H1 (cell line): ENCODE data around the gene FBXW10B. TPM values are rescaled to one million over a fixed set of nuclear protein-coding genes. Genes with fewer than 3 reads are reported as not detected.

Experiments used
- CTCF ChIA-PET: fragments of 300-600 bp; sonication (Branson Sonifier 250); formaldehyde crosslinking; loops from one replicate; lab custom pipeline; 2021; ENCODE audit not compliant: partially characterized antibody; lab: Charles Lee
- POLR2A ChIA-PET: fragments of 300-600 bp; sonication (Branson Sonifier 250); formaldehyde crosslinking; loops from one replicate; lab custom pipeline; 2021; ENCODE audit warnings: inconsistent platforms; ENCODE audit not compliant: partially characterized antibody; lab: Charles Lee
- DNase-seq, 2 experiments: peaks; one replicate each; pipeline versions ENCODE4 v3.0.0 to v3.0.0-alpha.2; 2010 to 2022; ENCODE audit warnings: low spot score in 2 of 2, low read depth in 1 of 2, mixed read lengths in 1 of 2
- FAIRE-seq: peaks from 2 replicates; lab custom pipeline; 2011; peaks lifted over from hg19 to GRCh38; lab: Jason Lieb, UNC
- H2AFZ ChIP-seq: 2 replicates; pipeline ENCODE4 v1.8.1; 2012; ENCODE audit warnings: low read length, inconsistent platforms
- H2AK5ac ChIP-seq: 2 replicates; pipeline ENCODE4 v1.6.1; 2013; ENCODE audit warnings: low read depth, low read length
- H2BK120ac ChIP-seq: replicated peaks from 2 replicates; pipeline ENCODE3; 2013; ENCODE audit warnings: low read depth, low read length, inconsistent platforms
- H2BK12ac ChIP-seq: 2 replicates; pipeline ENCODE4 v1.6.1; 2013; ENCODE audit warnings: low read depth, low read length
- H2BK15ac ChIP-seq: 2 replicates; pipeline ENCODE4 v1.6.1; 2013; ENCODE audit warnings: low read length
- H2BK20ac ChIP-seq: 2 replicates; pipeline ENCODE4 v1.6.1; 2013; ENCODE audit warnings: low read length
- H2BK5ac ChIP-seq: 2 replicates; pipeline ENCODE4 v1.6.1; 2013; ENCODE audit warnings: low read depth, low read length
- H3K14ac ChIP-seq: 2 replicates; pipeline ENCODE4 v1.6.1; 2013; ENCODE audit warnings: inconsistent platforms; ENCODE audit not compliant: insufficient read length
- H3K18ac ChIP-seq: 2 replicates; pipeline ENCODE4 v1.6.1; 2013; ENCODE audit warnings: low read length; ENCODE audit errors: extremely low read depth
- H3K23ac ChIP-seq: 2 replicates; pipeline ENCODE4 v1.6.1; 2013; ENCODE audit warnings: inconsistent platforms; ENCODE audit not compliant: insufficient read length
- H3K23me2 ChIP-seq: 2 replicates; pipeline ENCODE4 v1.6.1; 2013; ENCODE audit warnings: low read depth, low read length
- H3K27ac ChIP-seq: 2 replicates; pipeline ENCODE4 v1.6.1; 2011; ENCODE audit warnings: low read depth, low read length, inconsistent platforms
- H3K27me3 ChIP-seq, 4 experiments: replicated peaks in 1 of 4; 1 replicate in 1 of 4; 2 replicates in 3 of 4; pipeline versions ENCODE4 v1.6.1 to v1.8.1; 2011 to 2013; ENCODE audit warnings: low read length in 3 of 4, mild to moderate bottlenecking in 3 of 4, inconsistent platforms in 2 of 4, mixed read lengths in 2 of 4, moderate library complexity in 1 of 4; ENCODE audit not compliant: control insufficient read depth in 3 of 4, insufficient read depth in 3 of 4; ENCODE audit errors: extremely low read depth in 1 of 4
- H3K36me3 ChIP-seq, 4 experiments: 2 replicates each; pipeline versions ENCODE4 v1.6.1 to v1.8.1; 2011 to 2013; ENCODE audit warnings: mild to moderate bottlenecking in 4 of 4, low read length in 3 of 4, moderate library complexity in 2 of 4, control low read depth in 1 of 4, inconsistent platforms in 1 of 4; ENCODE audit not compliant: insufficient read depth in 4 of 4, control insufficient read depth in 2 of 4
- H3K4ac ChIP-seq: replicated peaks from 2 replicates; pipeline ENCODE3; 2013; ENCODE audit warnings: low read length, low read depth, mixed read lengths, inconsistent platforms; ENCODE audit not compliant: insufficient read length
- H3K4me1 ChIP-seq, 4 experiments: replicated peaks in 1 of 4; 1 replicate in 1 of 4; 2 replicates in 3 of 4; pipeline versions ENCODE4 v1.6.1 to v1.8.1; 2011 to 2013; ENCODE audit warnings: low read length in 3 of 4, inconsistent platforms in 2 of 4, mixed read lengths in 1 of 4; ENCODE audit not compliant: insufficient read depth in 4 of 4, control insufficient read depth in 3 of 4
- H3K4me2 ChIP-seq, 2 experiments: 2 replicates each; pipeline versions ENCODE4 v1.6.1 to v1.8.1; 2011 to 2013; ENCODE audit warnings: low read depth in 2 of 2, low read length in 2 of 2, control low read depth in 1 of 2, inconsistent platforms in 1 of 2, mild to moderate bottlenecking in 1 of 2; ENCODE audit not compliant: insufficient read depth in 1 of 2
- H3K4me3 ChIP-seq, 4 experiments: fragments of 200-600, 300-600 bp in 1 of 4; sonication (generic), shearing (Covaris generic), sonication (Bioruptor Twin) in 1 of 4; 2 replicates each; pipeline versions ENCODE4 v1.5.1 to v1.8.1; 2011 to 2016; ENCODE audit warnings: low read length in 4 of 4, low read depth in 3 of 4, control low read depth in 2 of 4, inconsistent platforms in 2 of 4, mild to moderate bottlenecking in 2 of 4, mixed read lengths in 1 of 4, moderate library complexity in 1 of 4; ENCODE audit not compliant: insufficient read depth in 2 of 4; ENCODE audit errors: extremely low read depth in 1 of 4
- H3K56ac ChIP-seq: replicated peaks from 2 replicates; pipeline ENCODE3; 2013; ENCODE audit warnings: low read depth, mild to moderate bottlenecking, mixed read lengths, low read length, inconsistent platforms; ENCODE audit not compliant: insufficient read length
- H3K79me1 ChIP-seq: 2 replicates; pipeline ENCODE4 v1.6.1; 2013; ENCODE audit warnings: low read depth, low read length, control low read depth
- H3K79me2 ChIP-seq, 2 experiments: 2 replicates each; pipeline versions ENCODE4 v1.6.1 to v1.8.1; 2012 to 2013; ENCODE audit warnings: low read length in 2 of 2, mild to moderate bottlenecking in 2 of 2, inconsistent platforms in 1 of 2; ENCODE audit not compliant: insufficient read depth in 2 of 2, control insufficient read depth in 1 of 2
- H3K9ac ChIP-seq, 4 experiments: replicated peaks in 1 of 4; 1 replicate in 1 of 4; 2 replicates in 3 of 4; pipeline versions ENCODE4 v1.6.1 to v1.8.1; 2011 to 2013; ENCODE audit warnings: low read depth in 3 of 4, low read length in 3 of 4, control low read depth in 2 of 4, mild to moderate bottlenecking in 2 of 4, moderate library complexity in 2 of 4, inconsistent platforms in 1 of 4; ENCODE audit errors: extremely low read depth in 1 of 4
- H3K9me3 ChIP-seq, 2 experiments: 2 replicates each; pipeline versions ENCODE4 v1.6.1 to v1.8.1; 2012 to 2013; ENCODE audit warnings: mild to moderate bottlenecking in 2 of 2, moderate library complexity in 2 of 2, control low read depth in 1 of 2, inconsistent platforms in 1 of 2, low read depth in 1 of 2, low read length in 1 of 2, mixed read lengths in 1 of 2; ENCODE audit not compliant: insufficient read depth in 2 of 2
- H4K20me1 ChIP-seq, 2 experiments: replicated peaks in 1 of 2; 2 replicates each; pipeline versions ENCODE3 to v1.8.1; 2011 to 2013; ENCODE audit warnings: inconsistent platforms in 2 of 2, low read length in 2 of 2, mild to moderate bottlenecking in 1 of 2; ENCODE audit not compliant: insufficient read depth in 2 of 2, control insufficient read depth in 1 of 2
- H4K5ac ChIP-seq: 2 replicates; pipeline ENCODE4 v1.6.1; 2013; ENCODE audit warnings: low read length, low read depth, mixed read lengths, inconsistent platforms; ENCODE audit not compliant: insufficient read length
- H4K8ac ChIP-seq: 2 replicates; pipeline ENCODE4 v1.8.0; 2013; ENCODE audit warnings: mild to moderate bottlenecking, moderate library complexity, low read length, inconsistent platforms; ENCODE audit not compliant: insufficient read depth; ENCODE audit errors: extremely low read depth
- H4K91ac ChIP-seq: replicated peaks from 2 replicates; pipeline ENCODE3; 2013; ENCODE audit warnings: low read length, mixed read lengths, inconsistent platforms; ENCODE audit not compliant: insufficient read length
- ATF2 ChIP-seq: IDR thresholded peaks from 2 replicates; pipeline ENCODE4 v1.6.1; 2012; ENCODE audit warnings: low read length, inconsistent platforms
- BRCA1 ChIP-seq: IDR thresholded peaks from 2 replicates; pipeline ENCODE4 v1.6.1; 2012; ENCODE audit warnings: low read depth, low read length, improper control_type of control experiment
- GTF2F1 ChIP-seq: IDR thresholded peaks from 2 replicates; pipeline ENCODE4 v1.6.1; 2012; ENCODE audit warnings: low read depth, low read length, improper control_type of control experiment, borderline replicate concordance
- KDM5A ChIP-seq: fragments of 200-600 bp; IDR thresholded peaks from 2 replicates; pipeline ENCODE4 v1.7.1; 2012; ENCODE audit warnings: mild to moderate bottlenecking, low read length, inconsistent platforms, mixed read lengths
- NANOG ChIP-seq: IDR thresholded peaks from 2 replicates; pipeline ENCODE4 v1.6.1; 2011; ENCODE audit warnings: low read length, low read depth, mild to moderate bottlenecking, inconsistent platforms; ENCODE audit not compliant: insufficient read depth, poor library complexity, severe bottlenecking
- RNF2 ChIP-seq: fragments of 200-900, 300-1000 bp; sonication (generic); IDR thresholded peaks from 2 replicates; pipeline ENCODE4 v1.7.1; 2016; ENCODE audit warnings: borderline replicate concordance, low read depth, mild to moderate bottlenecking, antibody characterized with exemption, low read length; ENCODE audit not compliant: poor library complexity, severe bottlenecking; ENCODE audit errors: missing control alignments
- SIN3A ChIP-seq, 2 experiments: IDR thresholded peaks in 1 of 2; conservative IDR thresholded peaks in 1 of 2; 2 replicates each; pipeline ENCODE4 v1.6.1; 2011 to 2012; ENCODE audit warnings: low read length in 2 of 2, improper control_type of control experiment in 1 of 2, low read depth in 1 of 2, mild to moderate bottlenecking in 1 of 2
- SIRT6 ChIP-seq: IDR thresholded peaks from one replicate; pipeline ENCODE4 v1.7.1; 2012; ENCODE audit warnings: low read length, inconsistent platforms
- TEAD4 ChIP-seq: IDR thresholded peaks from 2 replicates; pipeline ENCODE4 v1.6.1; 2012; ENCODE audit warnings: low read depth, low read length, inconsistent platforms, mixed read lengths
- WGBS, 2 experiments: shearing (Covaris generic) in 1 of 2; methylation state at CpG; one replicate each; pipeline versions ENCODE4 v1.1.6 to v1.1.7; 2013 to 2015; ENCODE audit warnings: low lambda C conversion rate in 2 of 2, mixed read lengths in 2 of 2, inconsistent platforms in 1 of 2, low coverage in 1 of 2, missing lambda C conversion rate in 1 of 2; ENCODE audit not compliant: insufficient replicate concordance in 2 of 2, insufficient coverage in 1 of 2, insufficient read length in 1 of 2; ENCODE audit errors: extremely low coverage in 1 of 2, missing lambda C conversion rate in 1 of 2; 5-methylcytosine and 5-hydroxymethylcytosine counted together
- polyA plus RNA-seq, 7 experiments: library from polyadenylated mRNA; depleted of rRNA in 3 of 7; stranded (reverse) in 5 of 7; unstranded in 2 of 7; fragments of >200 nt in 5 of 7; fragments of 200-250 nt in 2 of 7; gene quantifications; 1 replicate in 5 of 7; 2 replicates in 1 of 7; 4 replicates in 1 of 7; pipeline versions ENCODE4 v1.2.1 to v1.2.3, GENCODE V29; 2011 to 2013; ENCODE audit warnings: missing spikeins in 2 of 7, mixed read lengths in 2 of 7
- total RNA-seq: library from RNA; stranded (reverse); fragmentation: NEBNext Ultra II Directional; extraction: Animal tissue kit (Norgen Biotek cat#: 25700); gene quantifications from 2 replicates; pipeline ENCODE4 v1.2.1, GENCODE V29; 2021

Gene FBXW10B
- total and polyA plus RNA-seq, 2 of the 8 experiments (the other 6 are each of a cell fraction or from before 2014, with no cell fraction given): 0.14 TPM; not detected in 1

- Histone ChIP-seq H3K79me1 (no peaks in the 10 kb centered on the region), H4K8ac (no peak overlapping the region), H2AFZ (no peak overlapping the region), H3K4me3 (no peak overlapping the region), H3K4me1 (peaks cover 0 to 2% (median 0%) of the 10 kb centered on the region in 4 experiments; a peak in 1 of 7 replicates), H3K4me2 (no peak overlapping the region), H3K18ac (no peak overlapping the region), H3K27ac (no peak overlapping the region), H3K36me3 (peaks cover 0 to 10% (median 6%) of the 10 kb centered on the region in 4 experiments; a peak in 5 of 8 replicates), H2BK20ac (no peak overlapping the region), H3K27me3 (no peaks in the 10 kb centered on the region), H4K91ac (no peak overlapping the region), H2BK5ac (no peak overlapping the region), H3K23ac (no peak overlapping the region), H3K9me3 (no peaks in the 10 kb centered on the region), H2BK12ac (no peak overlapping the region), H3K14ac (no peak overlapping the region), H3K56ac (no peak overlapping the region), H3K23me2 (no peaks in the 10 kb centered on the region), H2AK5ac (no peak overlapping the region), H3K79me2 (no peaks in the 10 kb centered on the region), H3K9ac (no peak overlapping the region), H3K4ac (no peak overlapping the region), H4K20me1 (no peaks in the 10 kb centered on the region), H2BK120ac (no peak overlapping the region), H2BK15ac (no peak overlapping the region), H4K5ac (no peak overlapping the region)
- CTCF ChIA-PET: interaction anchor here (0.8 kb wide), 1 partner anchor 11 kb away, joined by 3 read pairs; no protein-coding TSS in a partner anchor
- DNase-seq: no peak
- FAIRE-seq: no peak
- POLR2A ChIA-PET: interaction anchor here (1.6 kb wide), 1 partner anchor 9 kb away, joined by 3 read pairs; no protein-coding TSS in a partner anchor
- 99% methylated on average over 6 of the region's 6 CpGs; no CpG with 5 or more reads in 1 of the 2 experiments for WGBS, 2 experiments
- TF ChIP-seq ATF2 (no peak), KDM5A (no peak), BRCA1 (no peak), TEAD4 (no peak), RNF2 (no peak), GTF2F1 (no peak), SIN3A (conservative IDR thresholded peaks at IDR 0.05 in 1 of 2, IDR thresholded peaks at IDR 0.05 in 1 of 2; ENCODE audit: low read depth in 1 of 2, low read length in 2 of 2) (no peak), SIRT6 (no peak), NANOG (no peak)
These were observed 39.7 kb upstream of the FBXW10B start for GRCh38 chr17:15659236-15659635.
